SU-DHL-6 (cell line): Measurements from ENCODE around the gene ZNF841.

Source experiments
- EZH2phosphoT487 ChIP-seq: fragments of 200-600 bp; sonication (generic), shearing (Covaris generic); conservative IDR thresholded peaks from 2 replicates; pipeline ENCODE4 v1.6.1; 2018; ENCODE audit warnings: mild to moderate bottlenecking, antibody characterized with exemption, low read length, moderate library complexity, mixed read lengths
- TF ChIP-seq, protein P1 (sequence below): fragments of 200-600 bp; sonication (generic); IDR thresholded peaks from one replicate; pipeline ENCODE4 v1.5.1; 2017; ENCODE audit warnings: antibody characterized with exemption, mild to moderate bottlenecking, low read length, moderate library complexity; ENCODE audit not compliant: insufficient read depth, poor library complexity, severe bottlenecking

DNA sequence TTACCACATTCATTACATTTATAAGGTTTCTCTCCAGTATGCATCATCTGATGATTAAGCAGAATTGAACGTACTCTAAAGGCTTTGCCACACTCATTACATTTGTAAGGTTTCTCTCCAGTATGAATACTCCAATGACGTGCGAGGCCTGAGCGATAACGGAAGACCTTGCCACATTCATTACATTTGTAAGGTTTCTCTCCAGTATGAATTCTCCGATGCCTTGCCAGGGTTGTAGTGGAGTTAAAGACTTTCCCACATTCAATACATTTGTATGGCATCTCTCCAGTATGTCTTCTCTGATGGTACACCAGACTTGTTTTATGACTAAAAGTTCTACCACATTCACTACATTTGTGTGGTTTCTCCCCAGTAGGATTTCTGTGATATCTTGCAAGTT lies 30.2 kb downstream of the ZNF841 start:
- TF ChIP-seq, protein P1, sequence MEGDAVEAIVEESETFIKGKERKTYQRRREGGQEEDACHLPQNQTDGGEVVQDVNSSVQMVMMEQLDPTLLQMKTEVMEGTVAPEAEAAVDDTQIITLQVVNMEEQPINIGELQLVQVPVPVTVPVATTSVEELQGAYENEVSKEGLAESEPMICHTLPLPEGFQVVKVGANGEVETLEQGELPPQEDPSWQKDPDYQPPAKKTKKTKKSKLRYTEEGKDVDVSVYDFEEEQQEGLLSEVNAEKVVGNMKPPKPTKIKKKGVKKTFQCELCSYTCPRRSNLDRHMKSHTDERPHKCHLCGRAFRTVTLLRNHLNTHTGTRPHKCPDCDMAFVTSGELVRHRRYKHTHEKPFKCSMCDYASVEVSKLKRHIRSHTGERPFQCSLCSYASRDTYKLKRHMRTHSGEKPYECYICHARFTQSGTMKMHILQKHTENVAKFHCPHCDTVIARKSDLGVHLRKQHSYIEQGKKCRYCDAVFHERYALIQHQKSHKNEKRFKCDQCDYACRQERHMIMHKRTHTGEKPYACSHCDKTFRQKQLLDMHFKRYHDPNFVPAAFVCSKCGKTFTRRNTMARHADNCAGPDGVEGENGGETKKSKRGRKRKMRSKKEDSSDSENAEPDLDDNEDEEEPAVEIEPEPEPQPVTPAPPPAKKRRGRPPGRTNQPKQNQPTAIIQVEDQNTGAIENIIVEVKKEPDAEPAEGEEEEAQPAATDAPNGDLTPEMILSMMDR = no peak
- no peak for TF ChIP-seq EZH2phosphoT487
